Measurements from ENCODE around the gene TMEM214.

The TMEM214 gene

GRCh38 chr2:26991717-26992116, 41.0 kb upstream of the TMEM214 start:
- TF ChIP-seq, protein P1, sequence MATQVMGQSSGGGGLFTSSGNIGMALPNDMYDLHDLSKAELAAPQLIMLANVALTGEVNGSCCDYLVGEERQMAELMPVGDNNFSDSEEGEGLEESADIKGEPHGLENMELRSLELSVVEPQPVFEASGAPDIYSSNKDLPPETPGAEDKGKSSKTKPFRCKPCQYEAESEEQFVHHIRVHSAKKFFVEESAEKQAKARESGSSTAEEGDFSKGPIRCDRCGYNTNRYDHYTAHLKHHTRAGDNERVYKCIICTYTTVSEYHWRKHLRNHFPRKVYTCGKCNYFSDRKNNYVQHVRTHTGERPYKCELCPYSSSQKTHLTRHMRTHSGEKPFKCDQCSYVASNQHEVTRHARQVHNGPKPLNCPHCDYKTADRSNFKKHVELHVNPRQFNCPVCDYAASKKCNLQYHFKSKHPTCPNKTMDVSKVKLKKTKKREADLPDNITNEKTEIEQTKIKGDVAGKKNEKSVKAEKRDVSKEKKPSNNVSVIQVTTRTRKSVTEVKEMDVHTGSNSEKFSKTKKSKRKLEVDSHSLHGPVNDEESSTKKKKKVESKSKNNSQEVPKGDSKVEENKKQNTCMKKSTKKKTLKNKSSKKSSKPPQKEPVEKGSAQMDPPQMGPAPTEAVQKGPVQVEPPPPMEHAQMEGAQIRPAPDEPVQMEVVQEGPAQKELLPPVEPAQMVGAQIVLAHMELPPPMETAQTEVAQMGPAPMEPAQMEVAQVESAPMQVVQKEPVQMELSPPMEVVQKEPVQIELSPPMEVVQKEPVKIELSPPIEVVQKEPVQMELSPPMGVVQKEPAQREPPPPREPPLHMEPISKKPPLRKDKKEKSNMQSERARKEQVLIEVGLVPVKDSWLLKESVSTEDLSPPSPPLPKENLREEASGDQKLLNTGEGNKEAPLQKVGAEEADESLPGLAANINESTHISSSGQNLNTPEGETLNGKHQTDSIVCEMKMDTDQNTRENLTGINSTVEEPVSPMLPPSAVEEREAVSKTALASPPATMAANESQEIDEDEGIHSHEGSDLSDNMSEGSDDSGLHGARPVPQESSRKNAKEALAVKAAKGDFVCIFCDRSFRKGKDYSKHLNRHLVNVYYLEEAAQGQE (IDR thresholded peaks at IDR 0.05; ENCODE audit: insufficient replicate concordance, low read depth): no peak
- TF ChIP-seq GABPA (IDR thresholded peaks at IDR 0.05; ENCODE audit: low read depth): no peak
- no peak overlapping the region for H3K4me3 ChIP-seq (replicated peaks; ENCODE audit: insufficient read depth, low read length)
- no peak overlapping the region for H3K27ac ChIP-seq (replicated peaks)
- no peaks in the 10 kb centered on the region for H3K27me3 ChIP-seq (ENCODE audit: insufficient read depth, poor library complexity, severe bottlenecking)
- DNase-seq (ENCODE audit: low read depth in 1 of 2, low spot score in 1 of 2): no peak

DNA sequence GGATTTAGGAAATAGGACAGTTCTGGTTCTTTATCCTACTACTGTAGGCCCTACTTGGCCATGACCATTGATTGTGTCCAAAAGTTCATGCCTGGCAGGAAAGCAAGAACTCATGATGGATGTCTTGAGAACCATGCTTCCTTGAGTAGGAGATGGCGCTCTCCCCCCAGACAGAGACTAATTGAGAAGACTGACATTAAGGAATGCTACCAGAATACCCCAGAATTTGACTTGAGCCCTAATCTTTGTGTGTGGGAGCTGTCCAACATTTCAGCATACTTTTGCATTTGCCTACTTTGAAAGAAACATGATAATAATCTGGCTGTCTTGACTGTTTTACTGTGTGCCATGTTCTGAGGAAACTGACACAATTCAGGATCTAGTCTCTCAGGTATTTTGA, 39.0 kb upstream of the TMEM214 start:
- Histone ChIP-seq H3K27ac (replicated peaks) (no peak overlapping the region), H3K27me3 (ENCODE audit: insufficient read depth, poor library complexity, severe bottlenecking) (no peaks in the 10 kb centered on the region), H3K4me3 (replicated peaks; ENCODE audit: insufficient read depth, low read length) (no peak overlapping the region)
- TF ChIP-seq, protein P1 (IDR thresholded peaks at IDR 0.05; ENCODE audit: insufficient replicate concordance, low read depth): peak; percentile 95
- no peak for TF ChIP-seq SPI1 (IDR thresholded peaks at IDR 0.05; ENCODE audit: borderline replicate concordance, low read depth)
- no peak for TF ChIP-seq POLR2AphosphoS5 (IDR thresholded peaks at IDR 0.05; ENCODE audit: low read depth)
- TF ChIP-seq, protein P2, sequence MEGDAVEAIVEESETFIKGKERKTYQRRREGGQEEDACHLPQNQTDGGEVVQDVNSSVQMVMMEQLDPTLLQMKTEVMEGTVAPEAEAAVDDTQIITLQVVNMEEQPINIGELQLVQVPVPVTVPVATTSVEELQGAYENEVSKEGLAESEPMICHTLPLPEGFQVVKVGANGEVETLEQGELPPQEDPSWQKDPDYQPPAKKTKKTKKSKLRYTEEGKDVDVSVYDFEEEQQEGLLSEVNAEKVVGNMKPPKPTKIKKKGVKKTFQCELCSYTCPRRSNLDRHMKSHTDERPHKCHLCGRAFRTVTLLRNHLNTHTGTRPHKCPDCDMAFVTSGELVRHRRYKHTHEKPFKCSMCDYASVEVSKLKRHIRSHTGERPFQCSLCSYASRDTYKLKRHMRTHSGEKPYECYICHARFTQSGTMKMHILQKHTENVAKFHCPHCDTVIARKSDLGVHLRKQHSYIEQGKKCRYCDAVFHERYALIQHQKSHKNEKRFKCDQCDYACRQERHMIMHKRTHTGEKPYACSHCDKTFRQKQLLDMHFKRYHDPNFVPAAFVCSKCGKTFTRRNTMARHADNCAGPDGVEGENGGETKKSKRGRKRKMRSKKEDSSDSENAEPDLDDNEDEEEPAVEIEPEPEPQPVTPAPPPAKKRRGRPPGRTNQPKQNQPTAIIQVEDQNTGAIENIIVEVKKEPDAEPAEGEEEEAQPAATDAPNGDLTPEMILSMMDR (IDR thresholded peaks at IDR 0.05; ENCODE audit: insufficient read depth, low read length): no peak
- no peak for TF ChIP-seq GABPA (IDR thresholded peaks at IDR 0.05; ENCODE audit: low read depth)
- DNase-seq (ENCODE audit: low read depth in 1 of 2, low spot score in 1 of 2): no peak

DNA sequence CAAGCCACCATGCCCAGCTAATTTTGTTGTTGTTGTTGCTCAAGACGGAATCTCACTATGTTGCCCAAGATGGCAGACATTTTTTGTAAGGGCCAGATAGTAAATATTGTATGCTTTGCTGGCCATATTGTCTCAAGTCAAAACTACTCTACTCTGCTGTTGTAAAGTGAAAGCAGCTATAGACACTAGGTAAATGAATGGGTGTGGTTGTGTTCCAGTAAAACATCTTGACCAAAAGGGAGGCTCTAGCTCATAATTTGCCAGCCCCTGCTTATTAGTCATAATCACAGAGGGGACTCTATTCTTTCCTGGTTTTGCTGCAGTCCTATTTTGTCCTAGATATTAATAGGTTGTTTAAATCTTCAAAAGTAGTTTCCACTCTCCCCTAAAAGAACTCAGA, 37.8 kb upstream of the TMEM214 start:
- no peak for TF ChIP-seq GABPA (IDR thresholded peaks at IDR 0.05; ENCODE audit: low read depth)
- TF ChIP-seq, protein P1 (IDR thresholded peaks at IDR 0.05; ENCODE audit: insufficient replicate concordance, low read depth): no peak
- TF ChIP-seq SPI1 (IDR thresholded peaks at IDR 0.05; ENCODE audit: borderline replicate concordance, low read depth): no peak
- no peak for TF ChIP-seq POLR2AphosphoS5 (IDR thresholded peaks at IDR 0.05; ENCODE audit: low read depth)
- TF ChIP-seq, protein P2 (IDR thresholded peaks at IDR 0.05; ENCODE audit: insufficient read depth, low read length): no peak
- no peak for DNase-seq (ENCODE audit: low read depth in 1 of 2, low spot score in 1 of 2)
- H3K27me3 ChIP-seq (ENCODE audit: insufficient read depth, poor library complexity, severe bottlenecking): no peaks in the 10 kb centered on the region
- H3K27ac ChIP-seq (replicated peaks): no peak overlapping the region
- no peak overlapping the region for H3K4me3 ChIP-seq (replicated peaks; ENCODE audit: insufficient read depth, low read length)

GRCh38 chr2:26997394-26997793, 35.4 kb upstream of the TMEM214 start:
- no peak overlapping the region for H3K27ac ChIP-seq (replicated peaks)
- TF ChIP-seq, protein P1 (IDR thresholded peaks at IDR 0.05; ENCODE audit: insufficient replicate concordance, low read depth): no peak
- TF ChIP-seq POLR2AphosphoS5 (IDR thresholded peaks at IDR 0.05; ENCODE audit: low read depth) (no peak), GABPA (IDR thresholded peaks at IDR 0.05; ENCODE audit: low read depth) (no peak), SPI1 (IDR thresholded peaks at IDR 0.05; ENCODE audit: borderline replicate concordance, low read depth) (no peak)
- TF ChIP-seq, protein P2 (IDR thresholded peaks at IDR 0.05; ENCODE audit: insufficient read depth, low read length): no peak
- DNase-seq (ENCODE audit: low read depth in 1 of 2, low spot score in 1 of 2): no peak
- H3K4me3 ChIP-seq (replicated peaks; ENCODE audit: insufficient read depth, low read length): no peak overlapping the region
- H3K27me3 ChIP-seq (ENCODE audit: insufficient read depth, poor library complexity, severe bottlenecking): no peaks in the 10 kb centered on the region

Data from HL-60 (cell line).